ENCODE results near the gene NEGR1. TPM values are rescaled to one million over a fixed set of nuclear protein-coding genes. Genes with fewer than 3 reads are reported as not detected.

The NEGR1 gene
- total RNA-seq, 1 experiment from 2014 or later, result 2.9 TPM

DNA sequence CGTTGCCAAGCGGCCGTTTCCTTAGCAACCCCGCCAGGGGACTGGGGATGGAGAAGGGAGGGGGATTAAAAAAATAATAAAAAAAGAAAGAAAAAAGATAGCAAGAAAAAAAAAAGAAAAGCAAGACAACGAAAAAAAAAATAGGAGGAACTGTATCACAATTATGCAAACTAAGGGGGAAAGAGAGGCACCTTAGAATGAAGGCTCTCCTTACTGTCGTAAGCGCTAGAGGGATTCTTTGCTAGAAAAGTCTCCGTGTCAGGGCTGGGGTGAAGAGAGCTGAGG lies 625 bp upstream of the NEGR1 start:
- ATAC-seq, result peak; percentile 10
- Mint-ChIP-seq H3K9me3 (no peaks in the 10 kb centered on the region), H3K27me3 (ENCODE audit: low read depth) (peaks cover 16% of the 10 kb centered on the region), H3K4me3 (no peak overlapping the region), H3K27ac (no peak overlapping the region), H3K36me3 (no peaks in the 10 kb centered on the region), H3K4me1 (peaks cover 13% of the 10 kb centered on the region)
- ChIA-PET POLR2A (interaction anchor here (0.7 to 0.9 kb wide), 2 partner anchors 10 to 99 kb away, joined by 3 read pairs; no protein-coding TSS in a partner anchor), CTCF (no interaction called here)
- DNase-seq (ENCODE audit: low spot score), result no peak
- TF ChIP-seq SP1 (CRISPR knock-in tag; conservative IDR thresholded peaks at IDR 0.05) (0 out of 2 replicates have a peak, but pooled peaks have one; percentile 2), FOXP1 (CRISPR knock-in tag; IDR thresholded peaks at IDR 0.05; ENCODE audit: borderline replicate concordance) (no peak)
- TF ChIP-seq, protein P1, sequence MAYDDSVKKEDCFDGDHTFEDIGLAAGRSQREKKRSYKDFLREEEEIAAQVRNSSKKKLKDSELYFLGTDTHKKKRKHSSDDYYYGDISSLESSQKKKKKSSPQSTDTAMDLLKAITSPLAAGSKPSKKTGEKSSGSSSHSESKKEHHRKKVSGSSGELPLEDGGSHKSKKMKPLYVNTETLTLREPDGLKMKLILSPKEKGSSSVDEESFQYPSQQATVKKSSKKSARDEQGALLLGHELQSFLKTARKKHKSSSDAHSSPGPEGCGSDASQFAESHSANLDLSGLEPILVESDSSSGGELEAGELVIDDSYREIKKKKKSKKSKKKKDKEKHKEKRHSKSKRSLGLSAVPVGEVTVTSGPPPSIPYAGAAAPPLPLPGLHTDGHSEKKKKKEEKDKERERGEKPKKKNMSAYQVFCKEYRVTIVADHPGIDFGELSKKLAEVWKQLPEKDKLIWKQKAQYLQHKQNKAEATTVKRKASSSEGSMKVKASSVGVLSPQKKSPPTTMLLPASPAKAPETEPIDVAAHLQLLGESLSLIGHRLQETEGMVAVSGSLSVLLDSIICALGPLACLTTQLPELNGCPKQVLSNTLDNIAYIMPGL (CRISPR knock-in tag; IDR thresholded peaks at IDR 0.05), result 0 out of 2 replicates have a peak, but pooled peaks have one; percentile 7

GRCh38 chr1:72281637-72282270 lies 585 bp downstream of the NEGR1 start:
- TF ChIP-seq RORB (CRISPR knock-in tag; IDR thresholded peaks at IDR 0.05), result no peak
- TF ChIP-seq, protein P2, sequence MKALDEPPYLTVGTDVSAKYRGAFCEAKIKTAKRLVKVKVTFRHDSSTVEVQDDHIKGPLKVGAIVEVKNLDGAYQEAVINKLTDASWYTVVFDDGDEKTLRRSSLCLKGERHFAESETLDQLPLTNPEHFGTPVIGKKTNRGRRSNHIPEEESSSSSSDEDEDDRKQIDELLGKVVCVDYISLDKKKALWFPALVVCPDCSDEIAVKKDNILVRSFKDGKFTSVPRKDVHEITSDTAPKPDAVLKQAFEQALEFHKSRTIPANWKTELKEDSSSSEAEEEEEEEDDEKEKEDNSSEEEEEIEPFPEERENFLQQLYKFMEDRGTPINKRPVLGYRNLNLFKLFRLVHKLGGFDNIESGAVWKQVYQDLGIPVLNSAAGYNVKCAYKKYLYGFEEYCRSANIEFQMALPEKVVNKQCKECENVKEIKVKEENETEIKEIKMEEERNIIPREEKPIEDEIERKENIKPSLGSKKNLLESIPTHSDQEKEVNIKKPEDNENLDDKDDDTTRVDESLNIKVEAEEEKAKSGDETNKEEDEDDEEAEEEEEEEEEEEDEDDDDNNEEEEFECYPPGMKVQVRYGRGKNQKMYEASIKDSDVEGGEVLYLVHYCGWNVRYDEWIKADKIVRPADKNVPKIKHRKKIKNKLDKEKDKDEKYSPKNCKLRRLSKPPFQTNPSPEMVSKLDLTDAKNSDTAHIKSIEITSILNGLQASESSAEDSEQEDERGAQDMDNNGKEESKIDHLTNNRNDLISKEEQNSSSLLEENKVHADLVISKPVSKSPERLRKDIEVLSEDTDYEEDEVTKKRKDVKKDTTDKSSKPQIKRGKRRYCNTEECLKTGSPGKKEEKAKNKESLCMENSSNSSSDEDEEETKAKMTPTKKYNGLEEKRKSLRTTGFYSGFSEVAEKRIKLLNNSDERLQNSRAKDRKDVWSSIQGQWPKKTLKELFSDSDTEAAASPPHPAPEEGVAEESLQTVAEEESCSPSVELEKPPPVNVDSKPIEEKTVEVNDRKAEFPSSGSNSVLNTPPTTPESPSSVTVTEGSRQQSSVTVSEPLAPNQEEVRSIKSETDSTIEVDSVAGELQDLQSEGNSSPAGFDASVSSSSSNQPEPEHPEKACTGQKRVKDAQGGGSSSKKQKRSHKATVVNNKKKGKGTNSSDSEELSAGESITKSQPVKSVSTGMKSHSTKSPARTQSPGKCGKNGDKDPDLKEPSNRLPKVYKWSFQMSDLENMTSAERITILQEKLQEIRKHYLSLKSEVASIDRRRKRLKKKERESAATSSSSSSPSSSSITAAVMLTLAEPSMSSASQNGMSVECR (CRISPR knock-in tag; IDR thresholded peaks at IDR 0.05; ENCODE audit: borderline replicate concordance), result no peak
- no peak for TF ChIP-seq NR3C1 (CRISPR knock-in tag; conservative IDR thresholded peaks at IDR 0.05; ENCODE audit: low read depth)
- TF ChIP-seq, protein P3, sequence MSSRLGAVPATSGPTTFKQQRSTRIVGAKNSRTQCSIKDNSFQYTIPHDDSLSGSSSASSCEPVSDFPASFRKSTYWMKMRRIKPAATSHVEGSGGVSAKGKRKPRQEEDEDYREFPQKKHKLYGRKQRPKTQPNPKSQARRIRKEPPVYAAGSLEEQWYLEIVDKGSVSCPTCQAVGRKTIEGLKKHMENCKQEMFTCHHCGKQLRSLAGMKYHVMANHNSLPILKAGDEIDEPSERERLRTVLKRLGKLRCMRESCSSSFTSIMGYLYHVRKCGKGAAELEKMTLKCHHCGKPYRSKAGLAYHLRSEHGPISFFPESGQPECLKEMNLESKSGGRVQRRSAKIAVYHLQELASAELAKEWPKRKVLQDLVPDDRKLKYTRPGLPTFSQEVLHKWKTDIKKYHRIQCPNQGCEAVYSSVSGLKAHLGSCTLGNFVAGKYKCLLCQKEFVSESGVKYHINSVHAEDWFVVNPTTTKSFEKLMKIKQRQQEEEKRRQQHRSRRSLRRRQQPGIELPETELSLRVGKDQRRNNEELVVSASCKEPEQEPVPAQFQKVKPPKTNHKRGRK (CRISPR knock-in tag; IDR thresholded peaks at IDR 0.05; ENCODE audit: borderline replicate concordance), result peak; percentile 80; the same call in 1 of the 2 replicates
- DNase-seq (ENCODE audit: low spot score) (peak; percentile 14), ATAC-seq (no peak)
- no peaks in the 10 kb centered on the region for H3K36me3 Mint-ChIP-seq
- peaks cover 16% of the 10 kb centered on the region for H3K27me3 Mint-ChIP-seq (ENCODE audit: low read depth)
- H3K27ac Mint-ChIP-seq, result peak overlapping the region; percentile 57; the same call in 1 of the 2 replicates
- no peak overlapping the region for H3K4me3 Mint-ChIP-seq
- peaks cover 13% of the 10 kb centered on the region for H3K4me1 Mint-ChIP-seq
- ChIA-PET POLR2A (interaction anchor here (0.6 to 0.9 kb wide), 3 partner anchors 9 to 668 kb away, joined by 3 to 6 read pairs (median 3); no protein-coding TSS in a partner anchor), CTCF (interaction anchor here (0.7 kb wide), 2 partner anchors 16 to 21 kb away, joined by 3 to 6 read pairs; no protein-coding TSS in a partner anchor)
- H3K9me3 Mint-ChIP-seq, result no peaks in the 10 kb centered on the region

DNA sequence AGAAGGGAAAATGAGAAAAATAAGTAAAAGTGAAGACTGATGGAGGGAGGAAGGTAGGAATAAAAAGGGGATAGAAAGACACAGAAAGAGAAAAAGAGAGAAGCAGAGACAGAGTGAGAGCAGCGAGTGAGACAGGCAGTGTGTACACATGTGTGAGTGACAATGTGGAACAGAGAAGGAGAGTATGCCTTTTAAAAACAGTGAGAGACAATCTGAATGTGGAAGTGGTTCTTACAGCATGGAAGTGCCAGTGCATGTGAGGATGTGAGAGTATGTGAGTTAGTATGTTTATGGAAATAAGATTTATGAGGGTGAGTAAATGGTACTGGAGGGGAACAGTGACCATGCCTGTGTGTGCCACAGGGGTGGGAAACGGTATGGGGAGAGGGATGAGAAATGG lies 1.2 kb downstream of the NEGR1 start:
- no peak overlapping the region for H3K27ac Mint-ChIP-seq
- DNase-seq (ENCODE audit: low spot score) (no peak), ATAC-seq (no peak)
- no peak overlapping the region for H3K4me3 Mint-ChIP-seq
- TF ChIP-seq, protein P3 (CRISPR knock-in tag; IDR thresholded peaks at IDR 0.05; ENCODE audit: borderline replicate concordance), result 0 out of 2 replicates have a peak, but pooled peaks have one; percentile 31
- TF ChIP-seq CTCF (IDR thresholded peaks at IDR 0.05) (no peak), GABPB1 (CRISPR knock-in tag; IDR thresholded peaks at IDR 0.05) (no peak)
- H3K4me1 Mint-ChIP-seq, result peaks cover 10% of the 10 kb centered on the region
- POLR2A ChIA-PET, result no interaction called here
- CTCF ChIA-PET, result no interaction called here
- H3K27me3 Mint-ChIP-seq (ENCODE audit: low read depth), result peaks cover 16% of the 10 kb centered on the region
- H3K36me3 Mint-ChIP-seq, result no peaks in the 10 kb centered on the region
- H3K9me3 Mint-ChIP-seq, result no peaks in the 10 kb centered on the region
